ENCODE data around the gene SLC2A8. TPM values are rescaled to one million over a fixed set of nuclear protein-coding genes. Genes with fewer than 3 reads are reported as not detected.

SLC2A8 gene
- total RNA-seq, 1 experiment from 2014 or later, result 55.7 TPM

DNA sequence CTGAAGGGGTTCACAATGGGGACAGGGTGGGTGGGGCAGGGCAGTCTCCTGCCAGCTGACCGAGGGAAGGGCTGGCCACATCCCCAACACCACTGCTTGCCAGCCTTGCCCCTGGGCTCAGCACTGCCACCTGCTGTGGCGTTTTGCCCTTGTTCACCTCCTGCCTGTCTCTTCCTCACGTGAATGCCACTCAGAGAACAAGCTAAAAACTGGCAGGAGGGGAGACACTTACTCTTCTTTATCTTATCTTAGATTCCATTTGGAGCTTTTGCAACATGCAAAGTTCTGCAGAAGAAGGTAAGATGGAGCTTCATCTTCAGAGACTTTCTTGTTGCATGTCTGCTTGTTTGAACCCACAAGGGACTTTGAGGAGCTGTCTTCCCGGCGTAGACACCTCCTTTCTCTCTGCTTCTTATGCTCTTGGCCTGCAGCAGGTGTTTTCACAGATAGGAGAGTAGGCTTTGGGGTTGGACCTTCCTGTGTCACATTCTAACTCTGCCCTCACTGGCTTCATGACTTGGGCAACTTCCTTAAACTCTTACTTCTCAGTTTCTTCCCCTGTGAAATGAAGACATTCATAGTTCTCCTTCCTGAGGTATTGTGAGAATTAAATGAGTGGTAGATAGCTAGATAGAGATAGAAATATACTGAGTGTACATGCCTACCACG is 58.5 kb downstream of the SLC2A8 start:
- Histone ChIP-seq H3K27ac (ENCODE audit: low read length) (no peak overlapping the region), H3K27me3 (ENCODE audit: control insufficient read depth, insufficient read depth, low read length) (no peaks in the 10 kb centered on the region), H3K9me3 (ENCODE audit: control insufficient read depth, insufficient read depth, low read depth, low read length) (no peaks in the 10 kb centered on the region), H3K4me3 (ENCODE audit: low read depth in 2 of 2, low read length in 2 of 2) (no peak overlapping the region), H3K36me3 (ENCODE audit: control insufficient read depth, insufficient read depth, low read length) (peaks cover 3% of the 10 kb centered on the region; the same call in 1 of the 2 replicates), H3K4me1 (ENCODE audit: control insufficient read depth, insufficient read depth, low read length) (peaks cover 6% of the 10 kb centered on the region; the same call in 1 of the 2 replicates)
- in situ Hi-C loops (cut with HindIII; ENCODE audit: low pct_unique_long_range_greater_than_20kb, low sequenced_read_pairs), result no loop called here
- DNase-seq (ENCODE audit: low read depth, low spot score), result no peak
- intact Hi-C loops (cut with micrococcal nuclease; ENCODE audit: unreplicated experiment), result no loop called here
- CTCF ChIA-PET, result interaction anchor here (0.6 to 1.2 kb wide), 4 partner anchors 128 to 241 kb away, joined by 3 to 5 read pairs (median 3); no protein-coding TSS in a partner anchor
- no TSS peak for BruUV-seq (replicated peaks)
- POLR2A ChIA-PET, result interaction anchor here (0.7 kb wide), 1 partner anchor 11 kb away, joined by 8 read pairs; no protein-coding TSS in a partner anchor
- ATAC-seq, result no peak
- TF ChIP-seq TCF7L2 (IDR thresholded peaks at IDR 0.05; ENCODE audit: low read depth, low read length) (no peak), SIN3A (IDR thresholded peaks at IDR 0.05; ENCODE audit: borderline replicate concordance, insufficient read depth, low read depth, low read length) (no peak), POLR2AphosphoS5 (IDR thresholded peaks at IDR 0.05; ENCODE audit: low read depth, low read length) (no peak)
- TF ChIP-seq, protein P1, sequence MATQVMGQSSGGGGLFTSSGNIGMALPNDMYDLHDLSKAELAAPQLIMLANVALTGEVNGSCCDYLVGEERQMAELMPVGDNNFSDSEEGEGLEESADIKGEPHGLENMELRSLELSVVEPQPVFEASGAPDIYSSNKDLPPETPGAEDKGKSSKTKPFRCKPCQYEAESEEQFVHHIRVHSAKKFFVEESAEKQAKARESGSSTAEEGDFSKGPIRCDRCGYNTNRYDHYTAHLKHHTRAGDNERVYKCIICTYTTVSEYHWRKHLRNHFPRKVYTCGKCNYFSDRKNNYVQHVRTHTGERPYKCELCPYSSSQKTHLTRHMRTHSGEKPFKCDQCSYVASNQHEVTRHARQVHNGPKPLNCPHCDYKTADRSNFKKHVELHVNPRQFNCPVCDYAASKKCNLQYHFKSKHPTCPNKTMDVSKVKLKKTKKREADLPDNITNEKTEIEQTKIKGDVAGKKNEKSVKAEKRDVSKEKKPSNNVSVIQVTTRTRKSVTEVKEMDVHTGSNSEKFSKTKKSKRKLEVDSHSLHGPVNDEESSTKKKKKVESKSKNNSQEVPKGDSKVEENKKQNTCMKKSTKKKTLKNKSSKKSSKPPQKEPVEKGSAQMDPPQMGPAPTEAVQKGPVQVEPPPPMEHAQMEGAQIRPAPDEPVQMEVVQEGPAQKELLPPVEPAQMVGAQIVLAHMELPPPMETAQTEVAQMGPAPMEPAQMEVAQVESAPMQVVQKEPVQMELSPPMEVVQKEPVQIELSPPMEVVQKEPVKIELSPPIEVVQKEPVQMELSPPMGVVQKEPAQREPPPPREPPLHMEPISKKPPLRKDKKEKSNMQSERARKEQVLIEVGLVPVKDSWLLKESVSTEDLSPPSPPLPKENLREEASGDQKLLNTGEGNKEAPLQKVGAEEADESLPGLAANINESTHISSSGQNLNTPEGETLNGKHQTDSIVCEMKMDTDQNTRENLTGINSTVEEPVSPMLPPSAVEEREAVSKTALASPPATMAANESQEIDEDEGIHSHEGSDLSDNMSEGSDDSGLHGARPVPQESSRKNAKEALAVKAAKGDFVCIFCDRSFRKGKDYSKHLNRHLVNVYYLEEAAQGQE (IDR thresholded peaks at IDR 0.05; ENCODE audit: insufficient read depth in 1 of 2, low read depth in 2 of 2, low read length in 1 of 2), result no peak
- TF ChIP-seq, protein P2, sequence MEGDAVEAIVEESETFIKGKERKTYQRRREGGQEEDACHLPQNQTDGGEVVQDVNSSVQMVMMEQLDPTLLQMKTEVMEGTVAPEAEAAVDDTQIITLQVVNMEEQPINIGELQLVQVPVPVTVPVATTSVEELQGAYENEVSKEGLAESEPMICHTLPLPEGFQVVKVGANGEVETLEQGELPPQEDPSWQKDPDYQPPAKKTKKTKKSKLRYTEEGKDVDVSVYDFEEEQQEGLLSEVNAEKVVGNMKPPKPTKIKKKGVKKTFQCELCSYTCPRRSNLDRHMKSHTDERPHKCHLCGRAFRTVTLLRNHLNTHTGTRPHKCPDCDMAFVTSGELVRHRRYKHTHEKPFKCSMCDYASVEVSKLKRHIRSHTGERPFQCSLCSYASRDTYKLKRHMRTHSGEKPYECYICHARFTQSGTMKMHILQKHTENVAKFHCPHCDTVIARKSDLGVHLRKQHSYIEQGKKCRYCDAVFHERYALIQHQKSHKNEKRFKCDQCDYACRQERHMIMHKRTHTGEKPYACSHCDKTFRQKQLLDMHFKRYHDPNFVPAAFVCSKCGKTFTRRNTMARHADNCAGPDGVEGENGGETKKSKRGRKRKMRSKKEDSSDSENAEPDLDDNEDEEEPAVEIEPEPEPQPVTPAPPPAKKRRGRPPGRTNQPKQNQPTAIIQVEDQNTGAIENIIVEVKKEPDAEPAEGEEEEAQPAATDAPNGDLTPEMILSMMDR (IDR thresholded peaks at IDR 0.05), result no peak; the same call in 1 of the 2 replicates

DNA sequence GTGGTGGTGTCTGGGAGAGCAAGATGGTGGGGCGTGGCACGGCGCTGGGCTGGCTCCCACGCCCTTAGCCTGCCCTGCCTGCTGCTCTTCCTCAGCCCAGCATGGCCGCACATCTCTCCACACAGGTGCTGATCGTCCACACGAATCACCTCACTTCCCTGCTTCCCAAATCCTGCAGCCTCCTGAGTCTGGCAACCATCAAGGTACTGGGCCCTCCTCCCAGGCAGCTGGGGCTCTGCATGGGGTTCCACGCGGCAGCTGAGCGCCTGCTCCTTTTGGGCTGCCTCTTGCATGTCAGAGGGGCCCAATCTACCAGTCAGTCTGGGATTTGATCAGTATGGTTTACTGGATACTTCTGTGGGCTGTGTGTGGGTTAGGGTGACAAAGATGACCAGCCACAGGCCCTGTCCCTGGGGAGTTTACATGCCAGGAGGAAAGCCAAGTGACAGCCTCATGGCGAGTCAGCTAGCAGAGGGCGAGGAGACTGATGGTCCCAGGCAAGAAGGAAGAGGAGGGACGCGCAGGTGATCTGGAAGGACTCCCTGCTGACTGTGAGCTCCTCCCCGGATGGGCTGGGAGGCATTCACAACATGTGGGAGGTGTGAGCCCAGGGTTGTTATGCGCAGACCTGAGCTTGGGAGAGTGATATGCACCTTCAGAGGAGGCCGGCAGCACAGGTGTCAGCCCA is 60.4 kb downstream of the SLC2A8 start:
- Histone ChIP-seq H3K4me1 (ENCODE audit: control insufficient read depth, insufficient read depth, low read length) (peaks cover 5% of the 10 kb centered on the region; the same call in 1 of the 2 replicates), H3K9me3 (ENCODE audit: control insufficient read depth, insufficient read depth, low read depth, low read length) (no peaks in the 10 kb centered on the region), H3K4me3 (ENCODE audit: low read depth in 2 of 2, low read length in 2 of 2) (no peak overlapping the region), H3K36me3 (ENCODE audit: control insufficient read depth, insufficient read depth, low read length) (peaks cover under 1% of the 10 kb centered on the region; the same call in 1 of the 2 replicates), H3K27me3 (ENCODE audit: control insufficient read depth, insufficient read depth, low read length) (no peaks in the 10 kb centered on the region), H3K27ac (ENCODE audit: low read length) (no peak overlapping the region)
- intact Hi-C loops (cut with micrococcal nuclease; ENCODE audit: unreplicated experiment), result no loop called here
- no peak for ATAC-seq
- in situ Hi-C loops (cut with HindIII; ENCODE audit: low pct_unique_long_range_greater_than_20kb, low sequenced_read_pairs), result no loop called here
- TF ChIP-seq, protein P2 (IDR thresholded peaks at IDR 0.05), result no peak
- TF ChIP-seq TCF7L2 (IDR thresholded peaks at IDR 0.05; ENCODE audit: low read depth, low read length), result no peak
- TF ChIP-seq, protein P1 (IDR thresholded peaks at IDR 0.05; ENCODE audit: insufficient read depth in 1 of 2, low read depth in 2 of 2, low read length in 1 of 2), result no peak
- POLR2A ChIA-PET, result no interaction called here
- DNase-seq (ENCODE audit: low read depth, low spot score), result no peak
- CTCF ChIA-PET, result no interaction called here
- BruUV-seq (replicated peaks), result no TSS peak

All from Panc1 (cell line).